Skeletal muscle satellite cell (primary cell): Measurements from ENCODE around the gene PDSS2.
A peak's percentile ranks its signal among the peaks of the same experiment; 100 is the strongest.
"Not testable (repeated sequence)": the region's sequence is repeated elsewhere in the genome, so short reads cannot be mapped to it uniquely, and the experiment has no call there.

Experiments used
- H3K27me3 ChIP-seq: 2 replicates; pipeline ENCODE4 v1.7.0; 2013; ENCODE audit warnings: low read length; ENCODE audit not compliant: control insufficient read depth, insufficient read depth
- H3K36me3 ChIP-seq: 2 replicates; pipeline ENCODE4 v1.7.0; 2013; ENCODE audit warnings: mild to moderate bottlenecking, control low read depth, low read length; ENCODE audit not compliant: insufficient read depth
- H3K4me1 ChIP-seq: 2 replicates; pipeline ENCODE4 v1.7.0; 2013; ENCODE audit warnings: low read length; ENCODE audit not compliant: control insufficient read depth, insufficient read depth
- H3K4me2 ChIP-seq: 2 replicates; pipeline ENCODE4 v1.7.0; 2013; ENCODE audit warnings: mild to moderate bottlenecking, low read length
- H3K4me3 ChIP-seq: 2 replicates; pipeline ENCODE4 v1.7.0; 2013; ENCODE audit warnings: low read length
- H3K9ac ChIP-seq: 2 replicates; pipeline ENCODE4 v1.7.0; 2013; ENCODE audit warnings: mild to moderate bottlenecking, low read depth, low read length, moderate library complexity
- H3K9me3 ChIP-seq: replicated peaks from 2 replicates; pipeline ENCODE4 v1.7.0; 2013; ENCODE audit warnings: mild to moderate bottlenecking, control low read depth, low read length

PDSS2 gene

GRCh38 chr6:107436881-107437280 is 22.5 kb downstream of the PDSS2 start:
- peaks cover 8% of the 10 kb centered on the region for H3K4me1 ChIP-seq
- H3K9me3 ChIP-seq = no peaks in the 10 kb centered on the region
- no peak overlapping the region for H3K4me2 ChIP-seq
- H3K4me3 ChIP-seq = no peak overlapping the region
- no peak overlapping the region for H3K9ac ChIP-seq
- H3K27me3 ChIP-seq = no peaks in the 10 kb centered on the region
- no peaks in the 10 kb centered on the region for H3K36me3 ChIP-seq

GRCh38 chr6:107435798-107436197 is 23.6 kb downstream of the PDSS2 start:
- H3K27me3 ChIP-seq = no peaks in the 10 kb centered on the region
- no peaks in the 10 kb centered on the region for H3K36me3 ChIP-seq
- H3K4me2 ChIP-seq = peak overlapping the region; percentile 43
- H3K9ac ChIP-seq = no peak overlapping the region
- peaks cover 8% of the 10 kb centered on the region for H3K4me1 ChIP-seq
- no peaks in the 10 kb centered on the region for H3K9me3 ChIP-seq
- H3K4me3 ChIP-seq = no peak overlapping the region

GRCh38 chr6:107434812-107435211 is 24.6 kb downstream of the PDSS2 start:
- no peak overlapping the region for H3K4me3 ChIP-seq
- H3K27me3 ChIP-seq = no peaks in the 10 kb centered on the region
- no peaks in the 10 kb centered on the region for H3K9me3 ChIP-seq
- no peak overlapping the region for H3K9ac ChIP-seq
- no peak overlapping the region for H3K4me2 ChIP-seq
- H3K4me1 ChIP-seq = peaks cover 8% of the 10 kb centered on the region
- no peaks in the 10 kb centered on the region for H3K36me3 ChIP-seq

- not testable (repeated sequence) for H3K9ac ChIP-seq, H3K36me3 ChIP-seq, H3K4me3 ChIP-seq, H3K9me3 ChIP-seq, H3K4me1 ChIP-seq, H3K27me3 ChIP-seq, H3K4me2 ChIP-seq
Observed at GRCh38 chr6:107425951-107426350, 33.4 kb downstream of the PDSS2 start.

- Histone ChIP-seq H3K4me3 (no peak overlapping the region), H3K4me2 (no peak overlapping the region), H3K4me1 (no peaks in the 10 kb centered on the region), H3K36me3 (no peaks in the 10 kb centered on the region), H3K9ac (no peak overlapping the region), H3K27me3 (no peaks in the 10 kb centered on the region), H3K9me3 (no peaks in the 10 kb centered on the region)
Observed at GRCh38 chr6:107423474-107423990, 35.8 kb downstream of the PDSS2 start.

- Histone ChIP-seq H3K36me3 (no peaks in the 10 kb centered on the region), H3K4me3 (no peak overlapping the region), H3K27me3 (no peaks in the 10 kb centered on the region), H3K4me1 (no peaks in the 10 kb centered on the region), H3K9me3 (no peaks in the 10 kb centered on the region), H3K9ac (no peak overlapping the region), H3K4me2 (no peak overlapping the region)
Observed at GRCh38 chr6:107421696-107422256, 37.6 kb downstream of the PDSS2 start.

- Histone ChIP-seq H3K9ac (no peak overlapping the region), H3K4me2 (no peak overlapping the region), H3K36me3 (no peaks in the 10 kb centered on the region), H3K4me3 (no peak overlapping the region), H3K4me1 (no peaks in the 10 kb centered on the region), H3K27me3 (no peaks in the 10 kb centered on the region), H3K9me3 (no peaks in the 10 kb centered on the region)
Observed at GRCh38 chr6:107419733-107420132, 39.6 kb downstream of the PDSS2 start.

GRCh38 chr6:107418118-107418517 is 41.2 kb downstream of the PDSS2 start:
- Histone ChIP-seq H3K4me2 (no peak overlapping the region), H3K36me3 (no peaks in the 10 kb centered on the region), H3K4me3 (no peak overlapping the region), H3K9ac (no peak overlapping the region), H3K4me1 (no peaks in the 10 kb centered on the region), H3K27me3 (no peaks in the 10 kb centered on the region), H3K9me3 (no peaks in the 10 kb centered on the region)

- H3K4me1 ChIP-seq = no peaks in the 10 kb centered on the region
- no peak overlapping the region for H3K4me2 ChIP-seq
- H3K36me3 ChIP-seq = no peaks in the 10 kb centered on the region
- H3K27me3 ChIP-seq = no peaks in the 10 kb centered on the region
- no peaks in the 10 kb centered on the region for H3K9me3 ChIP-seq
- no peak overlapping the region for H3K9ac ChIP-seq
- H3K4me3 ChIP-seq = no peak overlapping the region
Observed at GRCh38 chr6:107416145-107416544, 43.2 kb downstream of the PDSS2 start.

- Histone ChIP-seq H3K9ac (no peak overlapping the region), H3K27me3 (no peaks in the 10 kb centered on the region), H3K36me3 (no peaks in the 10 kb centered on the region), H3K4me3 (no peak overlapping the region), H3K4me1 (no peaks in the 10 kb centered on the region), H3K4me2 (no peak overlapping the region), H3K9me3 (no peaks in the 10 kb centered on the region)
Observed at GRCh38 chr6:107413966-107414645, 45.3 kb downstream of the PDSS2 start.

- no peaks in the 10 kb centered on the region for H3K9me3 ChIP-seq
- no peak overlapping the region for H3K4me3 ChIP-seq
- no peaks in the 10 kb centered on the region for H3K36me3 ChIP-seq
- H3K4me1 ChIP-seq = no peaks in the 10 kb centered on the region
- H3K27me3 ChIP-seq = no peaks in the 10 kb centered on the region
- no peak overlapping the region for H3K4me2 ChIP-seq
- H3K9ac ChIP-seq = no peak overlapping the region
Observed at GRCh38 chr6:107411161-107411560, 48.2 kb downstream of the PDSS2 start.

- no peaks in the 10 kb centered on the region for H3K9me3 ChIP-seq
- no peak overlapping the region for H3K4me2 ChIP-seq
- no peaks in the 10 kb centered on the region for H3K4me1 ChIP-seq
- H3K4me3 ChIP-seq = no peak overlapping the region
- no peaks in the 10 kb centered on the region for H3K36me3 ChIP-seq
- H3K9ac ChIP-seq = no peak overlapping the region
- H3K27me3 ChIP-seq = no peaks in the 10 kb centered on the region
Observed at GRCh38 chr6:107409942-107410341, 49.4 kb downstream of the PDSS2 start.
